Measurements from ENCODE around the gene KIFC3.
"Not testable (repeated sequence)": the region's sequence is repeated elsewhere in the genome, so short reads cannot be mapped to it uniquely, and the experiment has no call there.

GRCh38 chr16:57779836-57780235, 22.5 kb downstream of the KIFC3 start:
- not testable (repeated sequence) for TF ChIP-seq CTCF, POLR2A, EP300 (IDR thresholded peaks at IDR 0.05)
